K562 (cell line): ENCODE results near the gene INCA1. TPM values are rescaled to one million over a fixed set of nuclear protein-coding genes. Genes with fewer than 3 reads are reported as not detected.

Experiments
- ARID1B ChIP-seq: fragments of 450-650 bp; IDR thresholded peaks from 2 replicates; pipeline ENCODE4 v1.6.1; 2016; ENCODE audit warnings: antibody characterized with exemption, mild to moderate bottlenecking, inconsistent platforms
- KDM4B ChIP-seq, 2 experiments: fragments of 450-650 bp in 1 of 2; sonication (generic) in 1 of 2; IDR thresholded peaks; 2 replicates each; pipeline ENCODE4 v1.6.1; 2016 to 2017; ENCODE audit warnings: borderline replicate concordance in 2 of 2, antibody characterized with exemption in 1 of 2, low read depth in 1 of 2, mild to moderate bottlenecking in 1 of 2
- MAZ ChIP-seq, 2 experiments: fragments of 450-650 bp in 1 of 2; sonication (generic) in 1 of 2; formaldehyde crosslinking; IDR thresholded peaks in 1 of 2; conservative IDR thresholded peaks in 1 of 2; 2 replicates each; pipeline versions ENCODE4 v1.4.0 to v1.5.0; 2020; ENCODE audit warnings: mild to moderate bottlenecking in 1 of 2, missing genetic modification reagents in 1 of 2
- POLR2B ChIP-seq: fragments of 450-650 bp; IDR thresholded peaks from 2 replicates; pipeline ENCODE4 v1.6.1; 2018; ENCODE audit warnings: low read depth; ENCODE audit not compliant: partially characterized antibody
- RBBP5 ChIP-seq: fragments of 200-600 bp; sonication (generic); IDR thresholded peaks from 2 replicates; pipeline ENCODE4 v1.6.1; 2012; ENCODE audit warnings: borderline replicate concordance, mild to moderate bottlenecking, low read length, control low read depth, inconsistent platforms; ENCODE audit not compliant: insufficient read depth, poor library complexity, severe bottlenecking
- SRSF3 ChIP-seq: fragments of 200-400 bp; formaldehyde crosslinking; IDR thresholded peaks from 2 replicates; pipeline ENCODE4 v1.6.1; 2016; ENCODE audit warnings: mild to moderate bottlenecking, low read length, moderate library complexity; ENCODE audit not compliant: insufficient read depth
- polyA plus RNA-seq, 8 experiments: library from polyadenylated mRNA; depleted of rRNA in 4 of 8; stranded (reverse) in 5 of 8; unstranded in 3 of 8; fragments of >200 nt; fragmentation: Nextera tagmentation in 2 of 8; fragmentation: Illumina TruSeq in 1 of 8; extraction: Ambion mirVana in 2 of 8; extraction: Trizol in 1 of 8; gene quantifications; 2 replicates each; pipeline versions ENCODE4 v1.2.1 to v1.2.3, GENCODE V29; 2011 to 2014; ENCODE audit warnings: inconsistent platforms in 1 of 8, missing spikeins in 1 of 8
- total RNA-seq, 7 experiments: library from RNA; depleted of rRNA in 6 of 7; stranded (reverse); fragments of >200 nt in 6 of 7; fragmentation: Illumina TruSeq in 2 of 7; extraction: Trizol in 2 of 7; gene quantifications; 2 replicates each; pipeline versions ENCODE4 v1.2.1 to v1.2.3, GENCODE V29; 2011 to 2021; ENCODE audit warnings: low replicate concordance in 1 of 7
- TF ChIP-seq, protein P1 (sequence below), 2 experiments: fragments of 450-650 bp in 1 of 2; sonication (generic) in 1 of 2; formaldehyde crosslinking in 1 of 2; IDR thresholded peaks in 1 of 2; conservative IDR thresholded peaks in 1 of 2; 2 replicates each; pipeline versions ENCODE4 v1.6.1 to v1.8.1; 2016 to 2023; ENCODE audit warnings: mild to moderate bottlenecking in 2 of 2, moderate library complexity in 2 of 2, inconsistent platforms in 1 of 2, missing genetic modification reagents in 1 of 2
- TF ChIP-seq, protein P2 (sequence below): fragments of 450-650 bp; IDR thresholded peaks from 2 replicates; pipeline ENCODE4 v1.6.1; 2016; ENCODE audit warnings: borderline replicate concordance

INCA1 gene
- total and polyA plus RNA-seq, 9 of the 15 experiments (the other 6 are each of a cell fraction or from before 2014, with no cell fraction given), result 0.08 to 0.50 (median 0.13) TPM; not detected in 4

DNA sequence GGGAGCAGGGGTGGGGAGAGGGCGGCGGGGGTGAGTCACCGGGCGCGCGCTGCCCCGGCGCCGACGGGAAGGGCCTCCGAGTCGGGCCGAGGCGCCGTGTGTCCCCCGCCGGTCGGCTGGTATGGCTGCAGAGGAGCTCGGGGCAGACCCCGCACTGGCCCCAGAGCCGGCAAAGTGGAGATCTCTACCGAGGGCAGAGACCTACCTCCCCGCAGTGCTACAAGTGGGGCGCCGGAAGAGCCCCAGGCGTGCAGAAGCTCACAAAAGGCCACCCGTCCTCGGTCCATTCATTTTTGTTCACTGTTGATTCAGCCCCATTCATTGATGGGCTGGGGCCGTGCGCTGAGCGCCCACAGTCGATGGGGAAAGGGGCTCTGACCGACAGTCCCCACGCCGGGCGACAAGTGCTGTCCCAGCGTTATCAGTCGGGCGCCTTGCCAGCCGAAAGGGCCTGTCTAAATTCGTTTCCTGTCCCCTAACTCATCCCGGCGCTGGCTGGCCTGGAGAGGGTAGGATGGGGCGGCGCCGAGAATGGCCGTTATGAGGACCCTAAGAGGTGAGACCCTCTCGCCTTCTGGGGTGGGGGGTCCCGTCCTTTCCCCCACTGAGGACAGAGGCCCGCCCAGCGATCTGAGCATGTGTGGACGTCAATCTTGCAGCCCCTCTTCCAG, 47.1 kb downstream of the INCA1 start (continued):
- TF ChIP-seq, protein P1, sequence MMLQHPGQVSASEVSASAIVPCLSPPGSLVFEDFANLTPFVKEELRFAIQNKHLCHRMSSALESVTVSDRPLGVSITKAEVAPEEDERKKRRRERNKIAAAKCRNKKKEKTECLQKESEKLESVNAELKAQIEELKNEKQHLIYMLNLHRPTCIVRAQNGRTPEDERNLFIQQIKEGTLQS (IDR thresholded peaks at IDR 0.05), result 0 out of 2 replicates have a peak, but pooled peaks have one; percentile 3
- TF ChIP-seq, protein P1 (CRISPR knock-in tag; conservative IDR thresholded peaks at IDR 0.05), result no peak
- TF ChIP-seq SRSF3 (0 out of 2 replicates have a peak, but pooled peaks have one; percentile 60), RBBP5 (peak; percentile 27), ARID1B (peak; percentile 44), POLR2B (peak; percentile 36), KDM4B (IDR thresholded peaks at IDR 0.05; ENCODE audit: borderline replicate concordance in 2 of 2, low read depth in 1 of 2) (no peak; a peak in 1 of 4 replicates), MAZ (CRISPR knock-in tag; conservative IDR thresholded peaks at IDR 0.05 in 1 of 2, IDR thresholded peaks at IDR 0.05 in 1 of 2) (peak; percentile 1 to 71; a peak in 2 of 4 replicates)
- TF ChIP-seq, protein P2, sequence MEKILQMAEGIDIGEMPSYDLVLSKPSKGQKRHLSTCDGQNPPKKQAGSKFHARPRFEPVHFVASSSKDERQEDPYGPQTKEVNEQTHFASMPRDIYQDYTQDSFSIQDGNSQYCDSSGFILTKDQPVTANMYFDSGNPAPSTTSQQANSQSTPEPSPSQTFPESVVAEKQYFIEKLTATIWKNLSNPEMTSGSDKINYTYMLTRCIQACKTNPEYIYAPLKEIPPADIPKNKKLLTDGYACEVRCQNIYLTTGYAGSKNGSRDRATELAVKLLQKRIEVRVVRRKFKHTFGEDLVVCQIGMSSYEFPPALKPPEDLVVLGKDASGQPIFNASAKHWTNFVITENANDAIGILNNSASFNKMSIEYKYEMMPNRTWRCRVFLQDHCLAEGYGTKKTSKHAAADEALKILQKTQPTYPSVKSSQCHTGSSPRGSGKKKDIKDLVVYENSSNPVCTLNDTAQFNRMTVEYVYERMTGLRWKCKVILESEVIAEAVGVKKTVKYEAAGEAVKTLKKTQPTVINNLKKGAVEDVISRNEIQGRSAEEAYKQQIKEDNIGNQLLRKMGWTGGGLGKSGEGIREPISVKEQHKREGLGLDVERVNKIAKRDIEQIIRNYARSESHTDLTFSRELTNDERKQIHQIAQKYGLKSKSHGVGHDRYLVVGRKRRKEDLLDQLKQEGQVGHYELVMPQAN, result 0 out of 2 replicates have a peak, but pooled peaks have one; percentile 7
- TF ChIP-seq, all 486 proteins: peak for 45
